Measurements from ENCODE around the gene ANO1.

DNA sequence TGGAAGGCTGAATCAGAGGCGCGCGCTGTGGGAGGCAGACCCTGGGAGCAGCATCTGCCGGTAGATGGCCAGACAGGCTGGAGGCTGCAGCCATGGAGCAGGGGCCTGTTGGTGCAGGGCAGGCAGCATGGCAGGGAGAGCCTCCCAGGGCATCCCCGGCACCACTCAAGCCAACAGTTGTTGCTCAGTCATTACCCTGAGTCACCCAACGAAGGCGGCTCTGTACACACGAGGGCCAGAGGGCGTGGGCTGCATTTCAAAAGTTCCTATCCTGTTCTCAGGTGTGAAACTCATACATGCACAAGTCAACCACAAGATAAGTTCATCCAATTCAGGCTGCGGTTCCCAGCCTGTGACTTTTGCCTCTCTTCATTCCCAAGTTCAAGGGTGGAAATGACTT is 2.6 kb downstream of the ANO1 start:
- TF ChIP-seq, protein P1, sequence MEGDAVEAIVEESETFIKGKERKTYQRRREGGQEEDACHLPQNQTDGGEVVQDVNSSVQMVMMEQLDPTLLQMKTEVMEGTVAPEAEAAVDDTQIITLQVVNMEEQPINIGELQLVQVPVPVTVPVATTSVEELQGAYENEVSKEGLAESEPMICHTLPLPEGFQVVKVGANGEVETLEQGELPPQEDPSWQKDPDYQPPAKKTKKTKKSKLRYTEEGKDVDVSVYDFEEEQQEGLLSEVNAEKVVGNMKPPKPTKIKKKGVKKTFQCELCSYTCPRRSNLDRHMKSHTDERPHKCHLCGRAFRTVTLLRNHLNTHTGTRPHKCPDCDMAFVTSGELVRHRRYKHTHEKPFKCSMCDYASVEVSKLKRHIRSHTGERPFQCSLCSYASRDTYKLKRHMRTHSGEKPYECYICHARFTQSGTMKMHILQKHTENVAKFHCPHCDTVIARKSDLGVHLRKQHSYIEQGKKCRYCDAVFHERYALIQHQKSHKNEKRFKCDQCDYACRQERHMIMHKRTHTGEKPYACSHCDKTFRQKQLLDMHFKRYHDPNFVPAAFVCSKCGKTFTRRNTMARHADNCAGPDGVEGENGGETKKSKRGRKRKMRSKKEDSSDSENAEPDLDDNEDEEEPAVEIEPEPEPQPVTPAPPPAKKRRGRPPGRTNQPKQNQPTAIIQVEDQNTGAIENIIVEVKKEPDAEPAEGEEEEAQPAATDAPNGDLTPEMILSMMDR (IDR thresholded peaks at IDR 0.05; ENCODE audit: low read depth, low read length): no peak
- TF ChIP-seq EZH2phosphoT487 (IDR thresholded peaks at IDR 0.05; ENCODE audit: low read depth): no peak

All from OCI-LY3 (cell line).